Hepatic stellate cell (primary cell): Measurements from ENCODE around the gene ARHGEF37.

Experiments used
- DNase-seq: peaks from one replicate; pipeline ENCODE4 v3.0.0; 2011; ENCODE audit warnings: low spot score

Gene ARHGEF37

DNA sequence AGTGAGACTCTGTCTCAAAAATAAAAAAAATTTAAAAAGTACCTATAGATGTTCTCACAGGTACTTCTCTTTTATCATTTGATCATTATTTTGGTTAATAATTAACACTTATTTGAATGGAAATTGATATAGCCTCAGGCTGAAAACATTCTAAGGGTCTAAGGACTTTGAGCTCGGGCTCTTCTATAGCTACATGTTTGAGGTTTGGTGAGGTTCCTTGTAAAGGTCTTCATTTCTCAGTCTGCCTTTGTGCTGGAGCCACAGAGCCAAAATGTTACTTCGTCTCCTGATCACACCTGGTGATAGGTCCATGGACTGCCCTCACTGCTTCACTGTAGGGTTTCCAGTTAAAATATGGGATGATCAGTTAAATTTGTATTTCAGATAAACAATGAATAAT is 22.6 kb downstream of the ARHGEF37 start:
- DNase-seq = no peak

DNA sequence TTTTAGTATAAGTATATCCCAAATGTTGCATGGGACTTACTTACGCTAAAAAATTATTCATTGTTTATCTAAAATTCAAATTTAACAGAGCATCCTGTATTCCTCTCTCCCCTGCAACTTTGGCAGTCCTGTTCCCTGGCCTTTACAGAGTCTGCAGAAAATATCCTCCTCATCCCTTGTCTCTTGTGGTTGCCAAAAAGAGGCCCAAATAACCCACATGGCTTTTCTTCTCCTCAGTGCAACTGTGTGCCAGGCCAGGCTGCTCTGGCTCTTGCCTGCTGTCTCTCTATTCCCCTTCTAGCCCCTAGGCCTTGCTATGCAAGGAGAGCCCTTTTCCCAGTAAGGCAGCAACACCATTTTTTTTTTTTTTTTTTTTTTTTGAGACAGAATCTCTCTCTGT is 23.0 kb downstream of the ARHGEF37 start:
- DNase-seq = no peak

DNA sequence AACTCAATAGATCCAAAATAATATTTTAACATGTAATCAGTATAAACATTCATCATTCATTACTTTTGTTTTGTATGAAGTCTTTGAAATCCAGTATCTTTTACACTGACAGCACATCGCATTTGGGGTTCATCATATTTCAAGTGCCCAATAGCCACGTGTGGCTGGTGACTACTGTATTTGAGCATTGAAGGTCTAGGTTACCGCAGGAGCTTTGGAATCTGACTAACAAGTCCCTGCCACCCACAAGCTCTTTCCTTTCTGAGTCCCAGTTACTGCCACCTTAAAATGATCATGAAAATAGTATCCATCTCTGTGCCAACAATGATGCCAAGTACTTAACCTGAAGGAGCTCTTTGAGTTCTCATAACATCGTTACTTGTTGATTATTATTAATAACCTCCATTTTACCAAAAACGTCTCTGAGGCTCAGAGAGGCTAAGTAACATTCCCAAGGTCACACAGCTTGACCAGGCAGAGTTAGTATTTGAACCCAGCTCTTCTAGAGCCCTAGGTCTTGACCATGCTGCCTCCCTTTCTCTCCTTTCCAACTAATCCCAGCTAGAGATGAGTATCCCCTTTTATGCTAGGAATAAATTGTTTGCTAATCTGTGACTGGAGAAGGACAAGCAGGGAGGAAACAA is 24.2 kb downstream of the ARHGEF37 start:
- no peak for DNase-seq

DNA sequence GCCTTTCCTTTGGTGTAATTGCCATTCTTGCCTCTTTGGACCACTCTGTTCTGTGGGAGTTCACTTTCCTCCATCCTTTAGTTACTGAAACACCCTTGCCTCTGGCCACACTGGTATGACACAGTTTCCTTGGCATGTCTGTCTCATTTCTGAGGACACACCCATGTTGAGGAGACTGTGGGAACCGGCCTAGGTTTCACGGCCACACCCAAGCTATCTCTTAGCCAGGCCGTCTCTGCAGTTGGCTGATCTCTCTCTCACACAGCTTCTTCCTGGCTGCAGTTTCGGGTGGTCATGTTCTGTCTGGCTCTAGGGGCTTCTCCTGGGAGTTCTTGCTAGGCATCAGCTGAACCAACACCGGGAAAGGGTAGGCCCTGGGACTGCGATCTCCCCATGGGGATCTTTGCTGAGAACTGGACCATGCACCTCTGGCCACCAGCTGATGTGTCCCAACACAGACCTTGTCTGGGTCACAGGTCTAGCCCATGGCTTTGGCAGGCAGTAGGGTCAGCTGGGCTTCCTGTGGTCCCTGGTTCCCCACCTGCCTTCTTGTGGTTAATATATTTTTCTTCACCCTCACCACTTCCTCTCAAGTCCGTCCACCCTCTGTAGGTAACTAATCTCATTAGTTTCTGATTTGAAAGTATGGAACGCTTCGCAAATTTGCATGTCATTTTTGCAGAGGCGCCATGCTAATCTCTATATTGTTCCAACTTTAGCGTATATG is 24.9 kb downstream of the ARHGEF37 start:
- peak; percentile 90 for DNase-seq

DNA sequence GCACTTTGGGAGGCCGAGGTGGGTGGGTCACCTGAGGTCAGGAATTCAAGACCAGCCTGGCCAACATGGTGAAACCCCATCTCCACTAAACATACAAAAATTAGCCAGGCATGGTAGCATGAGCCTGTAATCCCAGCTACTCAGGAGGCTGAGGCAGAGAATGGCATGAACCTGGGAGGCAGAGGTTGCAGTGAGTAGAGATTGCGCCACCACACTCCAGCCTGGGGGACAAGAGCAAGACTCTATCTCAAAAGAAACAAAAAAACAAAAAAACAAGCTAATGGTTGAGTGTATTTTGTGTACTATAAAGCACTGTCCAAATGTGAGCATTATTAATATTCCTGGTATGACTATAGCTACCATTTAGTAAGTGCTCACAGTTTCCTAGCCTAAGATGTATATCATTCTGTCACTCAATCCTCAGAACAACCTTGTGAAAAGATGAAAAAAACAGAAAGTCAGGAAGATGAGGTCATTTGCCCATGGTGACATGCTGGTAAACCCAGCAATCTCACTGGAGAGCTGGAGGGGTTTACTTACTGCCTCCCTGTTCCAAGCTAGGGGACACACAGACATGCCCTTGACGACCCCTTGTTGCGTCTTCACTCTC is 27.7 kb downstream of the ARHGEF37 start:
- no peak for DNase-seq

DNA sequence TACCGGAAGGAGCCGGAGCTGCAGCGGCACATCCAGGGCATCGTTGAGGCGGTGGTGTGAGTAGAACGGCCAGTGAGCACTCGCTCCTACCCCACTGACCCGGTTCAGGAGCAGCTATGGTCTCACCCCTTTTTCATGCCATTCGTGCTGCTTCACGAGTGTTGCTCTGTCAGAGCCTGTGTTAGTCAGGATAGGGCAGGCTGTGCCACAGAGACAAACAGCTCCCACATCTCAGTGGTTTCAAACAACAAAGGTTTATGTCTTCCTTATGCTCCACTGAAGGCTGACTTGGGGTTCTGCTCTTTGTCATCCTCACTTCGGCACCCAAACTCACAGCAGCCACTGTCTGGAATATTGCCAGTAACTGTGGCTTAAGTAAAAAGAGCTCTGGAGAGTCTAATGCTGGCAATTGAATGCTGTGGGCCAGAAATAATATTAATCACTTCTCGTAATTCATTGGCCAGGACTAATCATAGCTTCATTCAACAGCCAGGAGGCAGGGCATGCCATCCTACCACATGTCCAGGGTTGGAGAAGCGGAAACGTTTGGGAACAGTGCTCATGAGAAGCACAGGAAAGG is 28.4 kb downstream of the ARHGEF37 start:
- DNase-seq = no peak

DNA sequence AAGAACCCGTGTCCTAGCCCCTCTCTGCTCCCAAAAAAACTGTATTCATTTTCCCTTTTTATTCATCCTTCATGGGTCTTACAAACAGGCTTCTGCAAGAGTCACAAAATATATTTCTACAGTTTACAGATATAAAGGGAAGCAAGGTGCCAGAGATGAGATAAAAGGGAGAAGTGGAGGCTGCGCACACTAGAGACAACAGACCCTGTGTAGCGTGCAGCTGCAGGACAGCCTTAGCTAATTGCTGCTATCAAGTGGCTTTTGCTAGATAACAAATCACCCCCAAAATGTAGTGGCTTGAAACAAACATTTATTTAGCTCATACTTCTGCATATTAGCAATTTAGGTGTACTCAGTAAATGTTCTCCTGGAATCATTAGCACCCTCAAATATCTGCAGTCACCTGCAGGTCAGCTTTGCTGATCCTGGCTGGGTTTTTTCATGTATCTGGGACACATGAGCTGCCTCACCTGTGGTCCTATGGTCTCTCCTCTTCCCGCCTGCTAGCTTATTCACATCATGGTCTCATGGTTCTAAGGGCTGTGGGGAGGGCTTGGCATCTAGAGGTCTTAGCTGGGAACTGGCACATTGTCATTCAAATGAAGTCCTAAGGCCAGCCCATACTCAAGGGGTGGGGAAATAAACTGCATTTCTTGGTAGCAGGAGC is 29.4 kb downstream of the ARHGEF37 start:
- no peak for DNase-seq

DNA sequence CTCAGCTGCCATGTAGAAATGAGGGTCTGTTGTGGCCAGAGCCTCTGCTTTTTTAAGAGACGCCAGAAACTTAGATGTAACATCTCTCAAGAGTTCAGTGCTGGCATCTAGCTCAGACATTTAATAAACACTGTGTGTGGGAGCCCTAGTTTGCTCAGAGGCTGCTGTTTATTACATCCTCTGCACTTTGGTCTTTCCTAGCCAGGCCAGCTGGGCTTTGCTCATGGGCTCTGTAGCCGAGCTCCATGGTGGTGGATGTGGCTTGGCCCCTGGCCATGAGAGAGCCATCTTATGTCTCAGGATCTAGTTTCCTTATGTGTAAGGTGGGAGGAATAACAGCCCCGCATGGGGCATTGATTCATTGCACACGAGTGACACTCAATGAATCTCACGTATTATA is 30.0 kb downstream of the ARHGEF37 start:
- peak; percentile 60 for DNase-seq

DNA sequence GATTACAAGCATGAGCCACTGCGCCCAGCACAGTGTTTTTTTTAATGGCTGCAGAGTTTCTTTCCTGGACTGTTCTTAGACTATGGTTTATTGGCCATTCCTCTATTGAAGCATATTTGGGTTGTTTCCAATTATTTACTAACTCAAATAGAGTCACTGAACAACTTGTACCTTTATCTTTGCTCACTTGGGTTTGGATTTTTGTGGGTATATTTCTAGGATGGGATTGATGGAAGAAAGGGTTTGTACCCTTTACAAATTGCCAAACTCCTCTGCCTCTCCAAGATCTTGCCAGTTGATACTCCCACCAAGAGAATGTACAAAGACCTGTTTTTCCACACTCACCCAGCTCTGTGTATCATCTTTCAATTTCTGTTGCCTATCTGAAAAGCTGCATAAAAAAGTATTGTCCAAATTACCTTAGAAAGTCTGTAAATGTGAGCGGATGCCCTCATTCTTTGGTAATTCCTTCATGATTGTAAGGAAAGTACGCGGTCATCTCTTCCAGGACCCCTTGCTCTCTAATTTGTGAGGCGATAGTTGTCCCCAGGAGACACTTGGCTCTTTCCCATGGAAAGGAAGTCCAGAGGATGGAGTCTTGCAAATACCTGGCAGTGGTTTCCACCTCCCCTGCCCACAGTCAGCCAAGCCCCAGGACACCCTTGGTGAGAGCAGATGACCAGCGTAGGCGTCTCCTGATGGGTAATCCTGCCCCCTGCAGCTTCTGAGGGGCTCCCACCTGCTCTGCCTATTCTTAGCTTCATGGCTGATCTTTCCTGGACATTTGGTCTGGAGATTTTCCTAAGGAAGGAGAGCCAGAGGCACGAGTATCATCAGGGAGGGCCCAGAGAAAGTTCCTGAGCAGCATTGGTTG is 33.0 kb downstream of the ARHGEF37 start:
- no peak for DNase-seq

DNA sequence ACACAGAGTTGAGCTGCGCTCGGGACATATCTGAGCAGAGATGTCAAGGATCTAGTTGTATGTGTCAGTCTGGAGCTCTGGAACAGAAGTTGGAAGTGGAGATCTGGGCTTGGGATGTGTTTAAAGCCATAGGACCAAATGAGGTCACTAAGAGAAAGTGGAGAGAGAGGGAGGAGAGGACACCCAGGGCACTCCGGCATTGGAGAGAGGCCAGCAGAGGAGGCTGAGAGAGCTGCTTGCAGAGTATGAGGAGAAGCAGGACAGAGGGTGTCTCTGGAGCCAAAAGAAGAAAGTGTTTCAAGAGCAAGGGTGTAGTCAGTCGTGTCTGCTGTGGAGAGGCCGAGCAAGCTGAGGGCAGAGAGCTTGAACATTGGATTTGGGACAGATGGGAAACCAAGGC is 34.7 kb downstream of the ARHGEF37 start:
- no peak for DNase-seq

DNA sequence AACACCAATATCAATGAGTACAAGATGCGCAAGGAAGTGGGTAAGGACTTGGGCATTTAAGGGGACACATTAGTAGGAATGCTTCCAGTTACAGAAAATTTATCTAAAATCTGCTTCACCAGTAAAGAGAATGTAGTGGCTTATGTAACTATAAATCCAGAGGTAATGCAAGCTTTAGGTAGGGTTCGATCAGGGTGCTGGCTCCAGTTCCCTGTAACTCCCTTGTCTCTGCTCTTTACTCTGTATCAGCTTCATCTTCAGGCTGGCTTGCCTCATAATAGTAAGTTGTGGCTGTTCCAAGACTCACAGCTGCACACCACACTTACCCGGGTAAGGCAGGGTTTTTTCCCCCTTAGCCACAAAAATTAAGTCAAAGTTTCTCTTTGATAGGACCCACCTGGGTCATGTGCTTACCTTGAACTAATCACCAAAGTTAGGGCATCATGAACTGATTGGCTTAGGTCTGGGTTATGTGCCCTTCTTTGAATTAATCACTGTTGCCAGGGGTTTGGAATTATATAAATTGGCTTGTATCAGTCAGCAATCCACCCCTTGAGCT is 35.5 kb downstream of the ARHGEF37 start:
- no peak for DNase-seq

DNA sequence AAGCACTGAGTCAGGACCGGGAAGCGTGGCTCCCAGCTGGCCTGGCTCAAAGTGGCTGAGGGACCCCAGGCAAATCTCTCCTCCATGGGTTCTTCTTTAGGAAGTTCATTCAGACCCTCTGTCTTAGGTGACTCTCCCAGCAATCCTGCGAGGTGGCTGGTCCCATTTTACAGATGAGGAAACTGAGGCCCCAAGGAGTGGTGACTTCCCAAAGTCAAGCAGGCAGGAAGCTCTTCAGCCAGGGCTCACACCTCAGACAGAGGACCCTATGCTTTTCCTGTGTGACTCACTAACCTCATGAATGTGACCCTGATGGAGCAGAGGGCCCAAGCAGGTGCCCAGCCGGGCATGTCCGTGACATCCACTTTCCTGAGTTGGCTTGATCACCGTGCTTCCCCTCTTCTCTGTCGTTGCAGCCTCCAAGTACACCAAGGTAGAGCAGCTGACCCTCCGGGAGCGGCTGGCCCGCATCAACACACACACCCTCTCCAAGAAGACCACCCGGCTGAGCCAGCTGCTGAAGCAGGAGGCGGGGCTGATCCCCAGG is 36.5 kb downstream of the ARHGEF37 start:
- no peak for DNase-seq

DNA sequence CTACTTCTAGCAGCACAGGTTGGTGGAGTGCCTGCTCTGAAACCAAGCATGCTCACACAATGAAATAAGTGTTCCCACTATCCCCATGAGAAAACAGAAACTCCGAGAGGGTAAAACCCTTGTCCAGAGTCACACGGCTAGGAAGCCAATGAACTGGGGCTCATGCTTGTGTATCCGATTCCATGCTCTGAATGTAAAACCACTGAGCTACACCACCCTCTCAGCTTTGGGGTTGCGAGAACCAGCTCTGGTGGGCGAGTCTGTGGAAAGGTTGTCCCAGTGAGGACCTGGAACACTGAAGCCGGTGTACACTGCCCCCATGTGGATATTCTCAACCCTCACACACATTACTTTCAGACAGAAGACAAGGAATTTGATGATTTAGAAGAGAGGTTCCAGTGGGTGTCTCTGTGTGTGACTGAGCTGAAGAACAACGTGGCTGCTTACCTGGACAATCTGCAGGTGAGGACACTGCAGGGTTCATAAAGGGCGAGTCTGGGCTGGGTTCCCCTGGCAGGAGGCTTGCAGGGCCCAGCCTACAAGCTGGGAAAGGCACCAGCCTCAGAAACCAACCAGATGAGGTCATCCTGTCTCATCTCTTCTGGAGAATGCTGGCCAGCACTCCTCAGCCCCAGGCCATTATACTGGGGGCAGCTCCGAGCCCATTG is 37.4 kb downstream of the ARHGEF37 start:
- peak; percentile 75 for DNase-seq

DNA sequence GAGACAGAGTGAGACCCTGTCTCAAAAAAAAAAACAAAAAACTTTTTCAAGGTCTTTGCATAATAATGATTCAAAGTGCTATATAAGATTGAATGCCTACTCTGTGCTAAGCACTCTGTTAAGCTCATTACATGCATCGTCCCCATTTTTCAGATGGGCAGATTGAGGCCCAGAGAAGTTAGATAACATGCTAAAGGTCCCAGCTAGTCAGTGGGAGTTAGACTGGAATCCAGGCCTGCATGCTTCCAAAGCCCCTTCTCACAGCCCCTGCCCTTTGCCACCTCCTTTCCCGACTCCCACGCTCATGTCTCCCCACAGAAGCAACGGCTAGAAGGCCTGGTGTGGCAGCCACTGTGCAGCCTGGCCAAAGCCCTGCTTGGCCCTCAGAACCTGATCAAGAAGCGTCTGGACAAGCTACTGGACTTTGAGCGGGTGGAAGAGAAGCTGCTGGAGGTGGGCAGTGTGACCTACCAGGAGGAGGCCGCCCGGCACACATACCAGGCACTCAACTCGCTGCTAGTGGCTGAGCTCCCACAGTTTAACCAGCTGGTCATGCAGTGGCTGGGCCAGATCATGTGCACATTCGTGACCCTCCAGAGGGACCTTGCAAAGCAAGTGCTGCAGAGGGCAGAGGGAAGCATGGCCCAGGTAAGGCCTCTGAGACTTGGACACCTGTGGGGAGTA is 40.3 kb downstream of the ARHGEF37 start:
- no peak for DNase-seq

DNA sequence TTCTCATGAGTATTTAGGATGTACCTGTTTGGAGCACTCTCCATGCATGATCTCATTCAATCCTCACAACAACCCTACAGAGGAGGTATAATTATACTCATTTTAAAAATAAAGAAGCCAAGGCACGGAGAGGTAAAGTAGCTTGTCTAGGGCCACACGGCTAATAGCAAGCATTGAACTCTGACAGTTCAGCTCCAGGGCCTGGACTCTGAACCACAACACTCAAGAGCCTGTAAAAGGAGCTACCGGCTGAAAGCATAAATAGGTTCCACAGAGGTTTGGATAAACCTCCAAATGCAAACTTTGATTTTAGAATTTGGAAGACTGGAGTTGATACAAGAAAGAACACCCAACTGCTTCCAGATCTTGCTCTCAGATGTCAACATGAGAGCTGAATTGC is 41.2 kb downstream of the ARHGEF37 start:
- no peak for DNase-seq

DNA sequence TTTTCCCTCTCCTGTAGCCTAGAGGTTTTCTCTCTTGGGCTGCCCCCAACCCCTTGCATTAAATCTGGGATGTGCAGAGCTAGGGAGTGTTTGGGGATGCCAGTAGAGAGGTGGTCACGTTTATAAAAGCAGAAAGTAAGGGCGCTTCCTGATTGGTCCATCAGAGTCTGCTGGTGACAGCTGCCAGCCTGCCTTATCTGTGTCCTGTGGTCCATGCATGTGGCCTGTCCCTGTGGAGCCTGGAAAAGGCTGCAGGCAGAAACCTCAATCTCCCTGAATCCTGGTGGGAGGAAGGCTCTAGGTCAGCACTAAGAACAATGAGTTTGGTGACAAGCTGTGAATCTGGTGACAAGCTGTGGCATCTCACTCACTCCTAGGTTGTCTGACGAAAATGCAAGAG is 42.2 kb downstream of the ARHGEF37 start:
- no peak for DNase-seq

DNA sequence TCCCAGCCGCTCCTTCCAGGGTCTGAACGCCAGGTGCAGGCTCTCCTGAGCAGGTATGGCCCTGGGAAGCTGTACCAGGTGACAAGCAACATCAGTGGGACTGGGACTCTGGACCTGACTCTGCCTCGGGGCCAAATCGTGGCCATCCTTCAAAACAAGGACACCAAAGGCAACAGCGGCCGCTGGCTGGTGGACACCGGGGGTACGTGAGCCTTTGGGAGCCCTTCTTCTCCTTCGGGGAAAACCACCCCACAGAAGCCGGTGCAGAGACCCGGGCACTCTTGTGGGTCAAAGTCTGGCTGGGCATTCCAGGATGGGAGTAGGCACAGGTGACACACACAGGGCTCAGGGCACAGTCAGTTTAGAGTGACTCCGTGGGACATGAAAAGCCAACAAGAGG is 45.8 kb downstream of the ARHGEF37 start:
- DNase-seq = no peak

DNA sequence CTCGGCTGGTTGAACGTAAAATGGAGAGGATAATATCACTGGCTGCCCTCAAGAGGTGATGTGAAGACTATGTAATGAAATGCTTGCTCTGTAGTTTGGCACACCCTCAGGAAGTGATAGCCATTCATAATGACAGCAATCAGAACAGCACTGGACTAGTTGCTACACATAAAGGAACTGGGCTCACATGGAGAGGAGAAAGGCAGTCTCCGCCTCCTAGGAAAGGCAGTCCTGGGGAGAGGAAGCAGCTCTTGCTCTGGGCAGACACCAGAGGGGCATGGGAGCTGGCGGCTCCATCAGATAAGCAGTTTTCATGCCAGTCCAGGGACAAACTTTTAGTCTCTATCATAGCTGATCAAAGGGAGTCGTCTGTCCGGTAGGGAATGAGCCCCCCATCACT is 46.9 kb downstream of the ARHGEF37 start:
- DNase-seq = no peak

DNA sequence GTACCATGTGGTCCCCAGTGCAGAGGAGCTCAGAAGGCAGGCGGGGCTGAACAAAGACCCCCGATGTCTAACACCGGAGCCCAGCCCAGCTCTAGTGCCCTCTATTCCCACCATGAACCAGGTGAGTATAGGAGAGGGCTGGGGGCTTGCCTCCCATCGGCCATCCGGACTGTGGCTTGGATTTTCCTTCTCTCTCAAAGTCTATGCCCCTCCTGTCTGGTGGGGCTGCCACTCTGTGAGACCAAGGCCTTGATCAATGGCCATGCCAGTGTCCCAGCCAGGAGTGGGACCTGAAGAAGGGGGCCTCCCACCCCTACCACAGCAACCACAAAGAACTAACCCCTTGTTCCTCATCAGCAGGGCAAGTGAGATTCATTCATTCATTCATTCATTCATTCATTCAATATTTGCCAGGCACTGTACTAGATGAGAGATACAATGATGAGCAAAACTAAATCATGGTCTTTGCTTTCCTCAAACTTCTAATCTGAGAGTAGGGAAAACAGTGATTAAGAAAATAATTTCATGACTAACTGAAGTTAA is 47.6 kb downstream of the ARHGEF37 start:
- no peak for DNase-seq

DNA sequence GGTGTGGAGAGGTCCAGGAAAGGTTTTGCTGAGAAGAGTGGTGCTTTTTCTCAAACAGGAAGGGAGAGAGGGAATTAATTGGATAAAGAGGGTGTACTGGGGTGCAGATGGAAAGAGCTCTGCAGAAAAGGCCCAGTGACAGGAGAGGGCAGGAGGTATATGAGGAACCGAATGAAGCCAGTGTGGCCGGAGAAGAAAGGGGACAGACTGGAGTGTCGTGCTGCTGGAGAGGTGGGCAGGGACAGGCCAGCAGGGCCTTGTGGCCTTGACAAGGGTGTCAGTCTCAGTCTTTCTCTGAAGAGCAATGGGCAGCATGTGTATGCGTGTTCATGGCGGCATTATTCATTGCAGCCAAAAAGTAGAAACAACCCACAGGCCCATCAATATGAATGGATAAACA is 48.1 kb downstream of the ARHGEF37 start:
- no peak for DNase-seq
